IPS DF 6.9 (cell line): ENCODE data around the gene POLH.

Source experiments
- DNase-seq: peaks from one replicate; pipeline ENCODE4 v3.0.0-alpha.2; 2013; ENCODE audit warnings: low read depth, low spot score
- H3K27ac ChIP-seq: one replicate; pipeline ENCODE4 v1.5.1; 2013; ENCODE audit warnings: low read length, control low read depth
- H3K27me3 ChIP-seq: 2 replicates; pipeline ENCODE4 v1.6.1; 2013; ENCODE audit warnings: mild to moderate bottlenecking, low read length; ENCODE audit not compliant: control insufficient read depth, insufficient read depth
- H3K36me3 ChIP-seq: 2 replicates; pipeline ENCODE4 v1.6.1; 2013; ENCODE audit warnings: low read length; ENCODE audit not compliant: control insufficient read depth, insufficient read depth
- H3K4me1 ChIP-seq: 2 replicates; pipeline ENCODE4 v1.6.1; 2013; ENCODE audit warnings: low read length; ENCODE audit not compliant: control insufficient read depth, insufficient read depth
- H3K4me3 ChIP-seq: 2 replicates; pipeline ENCODE4 v1.5.1; 2013; ENCODE audit warnings: mild to moderate bottlenecking, low read length
- H3K9me3 ChIP-seq: 2 replicates; pipeline ENCODE4 v1.6.1; 2013; ENCODE audit warnings: low read length, inconsistent platforms; ENCODE audit not compliant: control insufficient read depth, insufficient read depth
- WGBS: extraction: QIAGEN DNeasy Blood & Tissue Kit; methylation state at CpG from one replicate; pipeline ENCODE4 v1.1.7; 2013; ENCODE audit warnings: mixed read lengths, missing lambda C conversion rate; ENCODE audit not compliant: insufficient read length, insufficient coverage; 5-methylcytosine and 5-hydroxymethylcytosine counted together

The POLH gene

GRCh38 chr6:43600595-43600994 is 24.6 kb downstream of the POLH start:
- H3K9me3 ChIP-seq = no peaks in the 10 kb centered on the region

GRCh38 chr6:43604174-43604573 is 28.2 kb downstream of the POLH start:
- DNase-seq = no peak
- no peak overlapping the region for H3K27ac ChIP-seq
- H3K9me3 ChIP-seq = no peaks in the 10 kb centered on the region
- H3K27me3 ChIP-seq = no peaks in the 10 kb centered on the region
- H3K4me1 ChIP-seq = no peaks in the 10 kb centered on the region
- WGBS = no CpG with 5 or more reads among the region's 2 CpGs
- no peak overlapping the region for H3K4me3 ChIP-seq
- H3K36me3 ChIP-seq = no peaks in the 10 kb centered on the region

More at GRCh38 chr6:43600595-43600994, 24.6 kb downstream of the POLH start:
- DNase-seq = no peak
- no peaks in the 10 kb centered on the region for H3K36me3 ChIP-seq
- WGBS = no CpG with 5 or more reads among the region's 2 CpGs
- no peak overlapping the region for H3K27ac ChIP-seq
- no peaks in the 10 kb centered on the region for H3K27me3 ChIP-seq
- H3K4me1 ChIP-seq = no peaks in the 10 kb centered on the region
- H3K4me3 ChIP-seq = no peak overlapping the region

- Histone ChIP-seq H3K9me3 (no peaks in the 10 kb centered on the region), H3K4me3 (no peak overlapping the region), H3K27me3 (no peaks in the 10 kb centered on the region), H3K4me1 (no peaks in the 10 kb centered on the region), H3K27ac (no peak overlapping the region), H3K36me3 (no peaks in the 10 kb centered on the region; the same call in 1 of the 2 replicates)
- no CpG with 5 or more reads among the region's 2 CpGs for WGBS
- DNase-seq = no peak
These were observed 30.0 kb downstream of the POLH start for GRCh38 chr6:43606019-43606418.

GRCh38 chr6:43608310-43608763 is 32.4 kb downstream of the POLH start:
- Histone ChIP-seq H3K4me1 (no peaks in the 10 kb centered on the region), H3K9me3 (no peaks in the 10 kb centered on the region), H3K27ac (no peak overlapping the region), H3K36me3 (no peaks in the 10 kb centered on the region; the same call in 1 of the 2 replicates), H3K27me3 (no peaks in the 10 kb centered on the region), H3K4me3 (no peak overlapping the region)
- WGBS = no CpG with 5 or more reads among the region's 5 CpGs
- DNase-seq = peak; percentile 45

GRCh38 chr6:43608807-43609206 is 32.8 kb downstream of the POLH start:
- no peaks in the 10 kb centered on the region for H3K27me3 ChIP-seq
- no peak for DNase-seq
- H3K4me3 ChIP-seq = no peak overlapping the region
- no peaks in the 10 kb centered on the region for H3K4me1 ChIP-seq
- no CpG with 5 or more reads among the region's 1 CpG for WGBS
- no peaks in the 10 kb centered on the region; the same call in 1 of the 2 replicates for H3K36me3 ChIP-seq
- no peaks in the 10 kb centered on the region for H3K9me3 ChIP-seq
- H3K27ac ChIP-seq = no peak overlapping the region

GRCh38 chr6:43609402-43609801 is 33.4 kb downstream of the POLH start:
- H3K4me3 ChIP-seq = no peak overlapping the region
- no peaks in the 10 kb centered on the region for H3K27me3 ChIP-seq
- no peaks in the 10 kb centered on the region for H3K4me1 ChIP-seq
- no peak for DNase-seq
- H3K27ac ChIP-seq = no peak overlapping the region
- H3K36me3 ChIP-seq = no peaks in the 10 kb centered on the region; the same call in 1 of the 2 replicates
- H3K9me3 ChIP-seq = no peaks in the 10 kb centered on the region
- no CpG with 5 or more reads among the region's 1 CpG for WGBS

GRCh38 chr6:43610431-43610830 is 34.4 kb downstream of the POLH start:
- H3K4me3 ChIP-seq = no peak overlapping the region
- H3K27me3 ChIP-seq = no peaks in the 10 kb centered on the region
- no peaks in the 10 kb centered on the region for H3K9me3 ChIP-seq
- no CpG with 5 or more reads among the region's 5 CpGs for WGBS
- no peak overlapping the region for H3K27ac ChIP-seq
- no peak for DNase-seq
- H3K4me1 ChIP-seq = no peaks in the 10 kb centered on the region
- no peaks in the 10 kb centered on the region; the same call in 1 of the 2 replicates for H3K36me3 ChIP-seq

GRCh38 chr6:43613721-43614395 is 37.9 kb downstream of the POLH start:
- no peaks in the 10 kb centered on the region; the same call in 1 of the 2 replicates for H3K36me3 ChIP-seq
- no peaks in the 10 kb centered on the region for H3K9me3 ChIP-seq
- H3K27ac ChIP-seq = no peak overlapping the region
- no peak overlapping the region for H3K4me3 ChIP-seq
- no peak for DNase-seq
- H3K27me3 ChIP-seq = no peaks in the 10 kb centered on the region
- no peaks in the 10 kb centered on the region for H3K4me1 ChIP-seq
- WGBS = no CpG with 5 or more reads among the region's 6 CpGs

- no peaks in the 10 kb centered on the region for H3K27me3 ChIP-seq
- no peaks in the 10 kb centered on the region for H3K4me1 ChIP-seq
- no peaks in the 10 kb centered on the region; the same call in 1 of the 2 replicates for H3K36me3 ChIP-seq
- H3K27ac ChIP-seq = no peak overlapping the region
- DNase-seq = no peak
- H3K4me3 ChIP-seq = no peak overlapping the region
- WGBS = no CpG with 5 or more reads among the region's 3 CpGs
- H3K9me3 ChIP-seq = no peaks in the 10 kb centered on the region
These were observed 38.4 kb downstream of the POLH start for GRCh38 chr6:43614396-43614730.

- no CpG with 5 or more reads among the region's 9 CpGs for WGBS
- Histone ChIP-seq H3K4me3 (no peak overlapping the region), H3K4me1 (no peaks in the 10 kb centered on the region), H3K9me3 (no peaks in the 10 kb centered on the region), H3K27me3 (no peaks in the 10 kb centered on the region), H3K27ac (no peak overlapping the region), H3K36me3 (peaks cover 8% of the 10 kb centered on the region; the same call in 1 of the 2 replicates)
- no peak for DNase-seq
These were observed 40.9 kb downstream of the POLH start for GRCh38 chr6:43616725-43617472.
